GM10266 (cell line): ENCODE data around the gene APOL1.

Source experiments
- DNase-seq: peaks from one replicate; pipeline ENCODE4 v3.0.0; 2012; ENCODE audit errors: extremely low spot score
- TF ChIP-seq, protein P1 (sequence below): IDR thresholded peaks from 2 replicates; pipeline ENCODE4 v1.5.1; 2012; ENCODE audit warnings: mild to moderate bottlenecking, low read depth; ENCODE audit not compliant: control insufficient read depth, insufficient read depth; ENCODE audit errors: missing control alignments

APOL1 gene

GRCh38 chr22:36235585-36235984 lies 17.3 kb upstream of the APOL1 start:
- DNase-seq: no peak
- TF ChIP-seq, protein P1, sequence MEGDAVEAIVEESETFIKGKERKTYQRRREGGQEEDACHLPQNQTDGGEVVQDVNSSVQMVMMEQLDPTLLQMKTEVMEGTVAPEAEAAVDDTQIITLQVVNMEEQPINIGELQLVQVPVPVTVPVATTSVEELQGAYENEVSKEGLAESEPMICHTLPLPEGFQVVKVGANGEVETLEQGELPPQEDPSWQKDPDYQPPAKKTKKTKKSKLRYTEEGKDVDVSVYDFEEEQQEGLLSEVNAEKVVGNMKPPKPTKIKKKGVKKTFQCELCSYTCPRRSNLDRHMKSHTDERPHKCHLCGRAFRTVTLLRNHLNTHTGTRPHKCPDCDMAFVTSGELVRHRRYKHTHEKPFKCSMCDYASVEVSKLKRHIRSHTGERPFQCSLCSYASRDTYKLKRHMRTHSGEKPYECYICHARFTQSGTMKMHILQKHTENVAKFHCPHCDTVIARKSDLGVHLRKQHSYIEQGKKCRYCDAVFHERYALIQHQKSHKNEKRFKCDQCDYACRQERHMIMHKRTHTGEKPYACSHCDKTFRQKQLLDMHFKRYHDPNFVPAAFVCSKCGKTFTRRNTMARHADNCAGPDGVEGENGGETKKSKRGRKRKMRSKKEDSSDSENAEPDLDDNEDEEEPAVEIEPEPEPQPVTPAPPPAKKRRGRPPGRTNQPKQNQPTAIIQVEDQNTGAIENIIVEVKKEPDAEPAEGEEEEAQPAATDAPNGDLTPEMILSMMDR: no peak

DNA sequence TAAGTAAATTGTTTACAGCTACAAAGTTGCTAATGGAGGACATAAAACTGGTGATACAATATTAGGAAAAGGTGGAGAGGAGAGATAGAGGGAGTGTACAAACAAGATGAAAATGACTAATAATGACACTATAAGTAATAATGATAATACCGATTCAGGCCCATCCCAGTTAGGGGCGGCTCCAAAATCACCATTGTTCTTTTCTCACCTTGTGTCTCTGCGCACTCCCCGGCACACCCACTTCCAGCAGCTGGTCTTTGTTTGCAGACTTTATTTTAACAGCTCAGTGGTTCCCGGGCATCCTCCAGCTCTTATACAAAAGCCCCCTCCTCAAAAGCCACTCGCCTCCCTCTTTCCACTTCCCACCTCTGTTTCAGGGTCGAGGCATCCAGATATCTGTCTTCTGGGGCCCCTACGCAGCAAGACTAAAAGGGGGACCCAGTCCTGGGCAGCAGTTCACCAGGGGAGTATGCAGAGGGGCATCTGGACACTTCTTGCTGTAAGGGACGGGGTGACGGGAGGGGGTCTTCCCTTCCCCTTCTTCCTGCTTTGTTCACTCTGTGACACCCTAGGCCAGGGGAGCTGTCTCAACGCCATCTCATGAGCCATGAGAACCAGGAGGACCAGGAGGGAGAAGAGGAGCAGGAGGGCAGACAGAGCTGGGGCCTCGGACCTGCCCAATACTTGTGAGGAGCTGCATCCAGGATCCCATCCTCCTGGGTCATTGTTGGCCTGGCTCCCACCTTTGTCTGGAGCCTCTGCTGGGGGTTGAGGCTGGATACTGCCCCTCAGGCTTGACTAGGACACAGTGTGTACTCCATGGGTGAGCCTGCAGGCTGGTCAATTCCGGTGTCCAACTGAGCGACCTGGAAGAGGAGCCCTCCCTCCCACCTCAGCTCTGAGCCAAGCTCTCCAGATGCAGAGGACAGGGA lies 16.3 kb upstream of the APOL1 start:
- TF ChIP-seq, protein P1: no peak
- no peak for DNase-seq

GRCh38 chr22:36237462-36238372 lies 15.2 kb upstream of the APOL1 start:
- TF ChIP-seq, protein P1: no peak
- peak; percentile 23 for DNase-seq

- TF ChIP-seq, protein P1: no peak
- DNase-seq: no peak
These were observed 14.4 kb upstream of the APOL1 start for GRCh38 chr22:36238373-36239149.

GRCh38 chr22:36239150-36239400 lies 13.9 kb upstream of the APOL1 start:
- TF ChIP-seq, protein P1: no peak
- DNase-seq: no peak

DNA sequence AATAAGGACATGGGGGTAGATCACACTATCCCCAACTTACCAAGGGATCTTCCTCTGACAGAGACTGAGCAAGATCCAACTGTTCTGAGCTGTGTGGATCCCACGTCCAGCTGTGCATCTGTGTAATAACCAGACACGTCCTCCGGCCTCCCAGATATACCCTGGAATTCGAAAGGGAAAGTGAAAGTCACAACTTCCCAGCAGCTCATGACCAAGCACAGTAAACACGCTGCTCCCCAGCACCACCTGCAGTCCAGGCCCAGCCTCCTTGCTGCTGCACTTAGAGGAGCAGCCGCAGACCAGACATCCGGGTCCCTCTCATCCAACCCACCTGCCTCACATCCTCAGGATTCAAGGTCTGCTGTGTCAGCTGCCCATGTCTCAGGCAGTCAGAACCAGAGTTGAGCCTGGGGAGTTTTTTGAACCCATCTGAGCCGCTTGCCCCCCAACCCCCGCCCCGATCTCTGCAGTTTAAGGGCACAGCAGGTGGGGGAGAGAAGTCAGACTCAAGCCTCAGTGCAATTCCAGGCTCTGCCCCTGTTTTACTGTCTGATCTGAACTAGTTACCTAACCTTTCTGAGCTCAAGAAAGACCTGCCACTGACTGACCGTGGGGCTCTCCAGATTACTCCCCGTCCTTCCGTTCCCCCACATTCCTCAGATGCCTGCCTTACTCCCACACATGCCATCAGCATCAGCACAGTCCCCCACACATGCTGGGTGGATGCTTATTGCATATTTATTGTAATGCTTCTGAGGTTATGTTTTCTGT lies 13.3 kb upstream of the APOL1 start, which contains the start of gene APOL2:
Gene APOL2, minus strand, starts transcription at position 127 of the 771 bp plus-strand sequence. CDS start 6,365 bp downstream, outside the sequence.
- peak; percentile 82 for DNase-seq
- TF ChIP-seq, protein P1: peak; percentile 84
